IMR-90 (cell line): ENCODE results near the gene KCNJ10. TPM values are rescaled to one million over a fixed set of nuclear protein-coding genes. Genes with fewer than 3 reads are reported as not detected.

Experiments
- ATAC-seq: fragments of 200-7000 bp; cut with Tn5 transposase; 2 replicates; pipeline ENCODE4 v1.9.1; 2020; ENCODE audit warnings: low read depth, mild to moderate bottlenecking, moderate library complexity
- BruUV-seq: library from RNA; stranded (reverse); fragments of 400-500 nt; replicated peaks from 2 replicates; lab custom pipeline; 2021; lab: Mats Ljungman, UMichigan
- CTCF ChIA-PET: fragments of 300-600 bp; formaldehyde crosslinking; extraction: SDS; loops from one replicate; lab custom pipeline; 2021; ENCODE audit warnings: antibody characterized with exemption; lab: Yijun Ruan, JAX
- POLR2A ChIA-PET: fragments of 300-600 bp; sonication (Branson Sonifier 250); formaldehyde crosslinking; loops from one replicate; lab custom pipeline; 2022; ENCODE audit warnings: antibody characterized with exemption; ENCODE audit not compliant: unreplicated experiment; lab: Charles Lee
- DNase-seq: peaks from one replicate; pipeline ENCODE4 v3.0.0; 2013
- H2AFZ ChIP-seq: replicated peaks from 2 replicates; pipeline ENCODE3; 2013; ENCODE audit warnings: low read length, mild to moderate bottlenecking; ENCODE audit not compliant: poor library complexity
- H2AK5ac ChIP-seq: 2 replicates; pipeline ENCODE4 v1.6.1; 2013; ENCODE audit warnings: low read depth, low read length, inconsistent platforms
- H2AK9ac ChIP-seq: replicated peaks from 2 replicates; pipeline ENCODE3; 2013; ENCODE audit warnings: mild to moderate bottlenecking, low read depth, low read length, moderate library complexity; ENCODE audit not compliant: poor library complexity
- H2BK120ac ChIP-seq: 2 replicates; pipeline ENCODE4 v1.6.1; 2013; ENCODE audit warnings: low read depth, low read length, inconsistent platforms
- H2BK15ac ChIP-seq: 3 replicates; pipeline ENCODE4 v1.6.1; 2013; ENCODE audit warnings: low read depth, low read length, inconsistent platforms
- H2BK20ac ChIP-seq: 2 replicates; pipeline ENCODE4 v1.6.1; 2013; ENCODE audit warnings: low read depth, mild to moderate bottlenecking, inconsistent platforms, low read length, moderate library complexity
- H2BK5ac ChIP-seq: 2 replicates; pipeline ENCODE4 v1.6.1; 2013; ENCODE audit warnings: mild to moderate bottlenecking, low read depth, low read length, inconsistent platforms; ENCODE audit not compliant: poor library complexity, severe bottlenecking
- H3K14ac ChIP-seq: replicated peaks from 2 replicates; pipeline ENCODE4 v1.6.1; 2013; ENCODE audit warnings: low read depth, low read length, inconsistent platforms
- H3K18ac ChIP-seq: 2 replicates; pipeline ENCODE4 v1.6.1; 2013; ENCODE audit warnings: low read depth, low read length, control low read depth
- H3K23ac ChIP-seq: 2 replicates; pipeline ENCODE4 v1.6.1; 2013; ENCODE audit warnings: low read depth, low read length, inconsistent platforms
- H3K27ac ChIP-seq: 2 replicates; pipeline ENCODE4 v1.5.1; 2013; ENCODE audit warnings: mild to moderate bottlenecking, control low read depth, low read length; ENCODE audit not compliant: insufficient read depth
- H3K27me3 ChIP-seq: 2 replicates; pipeline ENCODE4 v1.6.1; 2013; ENCODE audit warnings: low read length; ENCODE audit not compliant: control insufficient read depth, insufficient read depth
- H3K36me3 ChIP-seq: 2 replicates; pipeline ENCODE4 v1.6.1; 2013; ENCODE audit warnings: low read length, mixed read lengths; ENCODE audit not compliant: control insufficient read depth, insufficient read depth
- H3K4ac ChIP-seq: 2 replicates; pipeline ENCODE4 v1.6.1; 2013; ENCODE audit warnings: low read depth, low read length, inconsistent platforms
- H3K4me1 ChIP-seq: 2 replicates; pipeline ENCODE4 v1.6.1; 2013; ENCODE audit warnings: low read length, mixed read lengths; ENCODE audit not compliant: control insufficient read depth, insufficient read depth
- H3K4me2 ChIP-seq: 2 replicates; pipeline ENCODE4 v1.6.1; 2013; ENCODE audit warnings: low read depth, mild to moderate bottlenecking, control low read depth, low read length, moderate library complexity
- H3K4me3 ChIP-seq: 2 replicates; pipeline ENCODE4 v1.5.1; 2013; ENCODE audit warnings: low read depth, mild to moderate bottlenecking, control low read depth, low read length, moderate library complexity; ENCODE audit not compliant: insufficient read depth
- H3K56ac ChIP-seq: 2 replicates; pipeline ENCODE4 v1.6.1; 2013; ENCODE audit warnings: low read length, inconsistent platforms; ENCODE audit not compliant: insufficient read depth; ENCODE audit errors: extremely low read depth
- H3K79me1 ChIP-seq, 2 experiments: 2 replicates each; pipeline ENCODE4 v1.6.1; 2013; ENCODE audit warnings: low read length in 2 of 2, inconsistent platforms in 1 of 2, low read depth in 1 of 2
- H3K9ac ChIP-seq: 2 replicates; pipeline ENCODE4 v1.6.1; 2013; ENCODE audit warnings: low read depth, low read length, control low read depth
- H3K9me1 ChIP-seq: 2 replicates; pipeline ENCODE4 v1.6.1; 2013; ENCODE audit warnings: low read length, inconsistent platforms; ENCODE audit not compliant: insufficient read depth
- H3K9me3 ChIP-seq: 2 replicates; pipeline ENCODE4 v1.6.1; 2013; ENCODE audit warnings: low read length; ENCODE audit not compliant: control insufficient read depth, insufficient read depth
- H4K20me1 ChIP-seq: 2 replicates; pipeline ENCODE4 v1.6.1; 2013; ENCODE audit warnings: low read length, inconsistent platforms; ENCODE audit not compliant: insufficient read depth
- H4K5ac ChIP-seq: 2 replicates; pipeline ENCODE4 v1.6.1; 2013; ENCODE audit warnings: mild to moderate bottlenecking, low read depth, low read length, control low read depth
- H4K8ac ChIP-seq, 2 experiments: 2 replicates each; pipeline ENCODE4 v1.6.1; 2013; ENCODE audit warnings: low read depth in 2 of 2, low read length in 2 of 2, control low read depth in 1 of 2, inconsistent platforms in 1 of 2
- H4K91ac ChIP-seq: 2 replicates; pipeline ENCODE4 v1.6.1; 2013; ENCODE audit warnings: low read depth, low read length, inconsistent platforms; ENCODE audit not compliant: insufficient read depth
- CEBPB ChIP-seq: IDR thresholded peaks from 2 replicates; pipeline ENCODE4 v1.6.1; 2012; ENCODE audit warnings: low read depth, low read length, improper control_type of control experiment
- CHD1 ChIP-seq: IDR thresholded peaks from 2 replicates; pipeline ENCODE4 v1.6.1; 2012; ENCODE audit warnings: low read depth, low read length, improper control_type of control experiment
- POLR2A ChIP-seq: IDR thresholded peaks from 2 replicates; pipeline ENCODE4 v1.6.1; 2012; ENCODE audit warnings: mild to moderate bottlenecking, low read depth, low read length
- RAD21 ChIP-seq: IDR thresholded peaks from 2 replicates; pipeline ENCODE4 v1.6.1; 2012; ENCODE audit warnings: low read length, improper control_type of control experiment
- RFX5 ChIP-seq: IDR thresholded peaks from 2 replicates; pipeline ENCODE4 v1.8.0; 2012; ENCODE audit warnings: low read depth, mild to moderate bottlenecking, low read length, moderate library complexity
- WGBS, 2 experiments: methylation state at CpG; one replicate each; pipeline versions ENCODE4 v1.1.5 to v1.1.7; 2013; ENCODE audit warnings: missing lambda C conversion rate in 2 of 2; ENCODE audit not compliant: insufficient read length in 1 of 2; ENCODE audit errors: extremely low coverage in 2 of 2; 5-methylcytosine and 5-hydroxymethylcytosine counted together
- dilution Hi-C: fragments of 300-500 bp; cut with HindIII; formaldehyde crosslinking; loops from one replicate; pipeline ENCODE4 v1.14.3; 2018; ENCODE audit warnings: low sequenced_read_pairs; ENCODE audit not compliant: unreplicated experiment
- in situ Hi-C: fragments of 300-500 bp; cut with MboI; formaldehyde crosslinking; loops from 3 replicates; pipeline ENCODE4 v1.14.3; 2019; ENCODE audit warnings: low sequenced_read_pairs, inconsistent platforms, mixed read lengths
- intact Hi-C: fragments of 100-400 bp; cut with micrococcal nuclease; formaldehyde crosslinking; loops from 2 replicates; pipeline ENCODE4 v1.10.0; 2022
- polyA plus RNA-seq, 3 experiments: library from polyadenylated mRNA; depleted of rRNA; stranded (reverse); fragments of >200 nt; gene quantifications; 2 replicates each; pipeline ENCODE4 v1.2.3, GENCODE V29; 2012; ENCODE audit warnings: low replicate concordance in 1 of 3
- total RNA-seq: library from RNA; depleted of rRNA; stranded (reverse); fragments of >200 nt; gene quantifications from 2 replicates; pipeline ENCODE4 v1.2.3, GENCODE V29; 2012
- TF ChIP-seq, protein P1 (sequence below): fragments of 150-350 bp; IDR thresholded peaks from 2 replicates; pipeline ENCODE4 v1.6.1; 2016; ENCODE audit warnings: low read depth, mild to moderate bottlenecking, low read length, moderate library complexity, borderline replicate concordance

The KCNJ10 gene
- total and polyA plus RNA-seq, 2 of the 4 experiments (the other 2 are of a cell fraction): not detected

DNA sequence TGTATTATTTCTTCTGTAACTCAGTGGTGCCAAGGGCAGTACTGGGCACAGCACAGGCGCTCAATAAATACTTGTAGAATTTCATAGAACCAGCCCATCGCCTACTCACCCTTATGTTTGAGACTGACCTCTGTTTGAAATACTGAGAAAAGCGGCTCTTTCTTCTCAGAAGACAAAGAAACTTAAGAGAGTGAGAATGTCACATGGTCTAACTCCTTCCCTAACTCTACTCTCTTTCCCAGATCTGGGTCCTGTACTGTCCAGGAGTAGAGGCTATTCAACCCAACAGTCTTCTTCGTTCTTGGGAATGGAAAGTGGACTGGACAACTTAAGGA lies 24.3 kb upstream of the KCNJ10 start:
- WGBS, 2 experiments: no CpG with 5 or more reads among the region's 4 CpGs
- H3K9me3 ChIP-seq: no peaks in the 10 kb centered on the region
- no peak overlapping the region for H4K5ac ChIP-seq
- H4K8ac ChIP-seq: no peak overlapping the region
- no peak overlapping the region for H2AK9ac ChIP-seq
- intact Hi-C loops: no loop called here
- no peak overlapping the region for H3K27ac ChIP-seq
- no peaks in the 10 kb centered on the region for H3K27me3 ChIP-seq
- no peaks in the 10 kb centered on the region for H3K9me1 ChIP-seq
- H3K36me3 ChIP-seq: peaks cover 6% of the 10 kb centered on the region; the same call in 1 of the 2 replicates
- H3K4me3 ChIP-seq: no peak overlapping the region
- ATAC-seq (no peak), DNase-seq (no peak)
- H3K56ac ChIP-seq: no peak overlapping the region
- H2BK15ac ChIP-seq: no peak overlapping the region
- in situ Hi-C loops: loop anchor here (10.0 kb wide), 1 partner anchor 261 kb away; no protein-coding TSS in a partner anchor
- no peak overlapping the region for H3K9ac ChIP-seq
- H3K4ac ChIP-seq: no peak overlapping the region
- no peak overlapping the region for H2BK5ac ChIP-seq
- no TSS peak for BruUV-seq
- no peak overlapping the region for H3K23ac ChIP-seq
- H3K18ac ChIP-seq: no peak overlapping the region
- H2AFZ ChIP-seq: no peak overlapping the region
- H2BK20ac ChIP-seq: no peak overlapping the region
- POLR2A ChIA-PET: no interaction called here
- H3K4me2 ChIP-seq: no peak overlapping the region
- H2BK120ac ChIP-seq: no peak overlapping the region
- H3K4me1 ChIP-seq: peaks cover 6% of the 10 kb centered on the region
- TF ChIP-seq, protein P1, sequence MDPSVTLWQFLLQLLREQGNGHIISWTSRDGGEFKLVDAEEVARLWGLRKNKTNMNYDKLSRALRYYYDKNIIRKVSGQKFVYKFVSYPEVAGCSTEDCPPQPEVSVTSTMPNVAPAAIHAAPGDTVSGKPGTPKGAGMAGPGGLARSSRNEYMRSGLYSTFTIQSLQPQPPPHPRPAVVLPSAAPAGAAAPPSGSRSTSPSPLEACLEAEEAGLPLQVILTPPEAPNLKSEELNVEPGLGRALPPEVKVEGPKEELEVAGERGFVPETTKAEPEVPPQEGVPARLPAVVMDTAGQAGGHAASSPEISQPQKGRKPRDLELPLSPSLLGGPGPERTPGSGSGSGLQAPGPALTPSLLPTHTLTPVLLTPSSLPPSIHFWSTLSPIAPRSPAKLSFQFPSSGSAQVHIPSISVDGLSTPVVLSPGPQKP: no peak
- TF ChIP-seq CHD1: no peak
- no peak for TF ChIP-seq POLR2A
- TF ChIP-seq CEBPB: no peak
- TF ChIP-seq RFX5: no peak
- no peak for TF ChIP-seq RAD21
- no peak overlapping the region for H2AK5ac ChIP-seq
- no peak overlapping the region for H3K14ac ChIP-seq
- 0 out of 2 replicates have a peak, but pooled peaks cover 5% of the 10 kb centered on the region for H4K20me1 ChIP-seq
- dilution Hi-C loops: no loop called here
- H3K79me1 ChIP-seq: peaks cover 0 to 20% of the 10 kb centered on the region in 2 experiments; a peak in 3 of 4 replicates
- no peak overlapping the region for H4K91ac ChIP-seq
- CTCF ChIA-PET: no interaction called here
